ENCODE measurements around the gene PYCARD.

GRCh38 chr16:31182391-31182790, 20.2 kb downstream of the PYCARD start:
- TF ChIP-seq CTCF (conservative IDR thresholded peaks at IDR 0.05; ENCODE audit: low read depth, low read length) (no peak), EZH2 (IDR thresholded peaks at IDR 0.05; ENCODE audit: low read length, unreplicated experiment) (no peak)
